ENCODE measurements around the gene SNX9. TPM values are rescaled to one million over a fixed set of nuclear protein-coding genes. Genes with fewer than 3 reads are reported as not detected.
"Not testable (repeated sequence)": the region's sequence is repeated elsewhere in the genome, so short reads cannot be mapped to it uniquely, and the experiment has no call there.

Gene SNX9
- total RNA-seq, 2 experiments from 2014 or later: 63.4 to 64.4 TPM

DNA sequence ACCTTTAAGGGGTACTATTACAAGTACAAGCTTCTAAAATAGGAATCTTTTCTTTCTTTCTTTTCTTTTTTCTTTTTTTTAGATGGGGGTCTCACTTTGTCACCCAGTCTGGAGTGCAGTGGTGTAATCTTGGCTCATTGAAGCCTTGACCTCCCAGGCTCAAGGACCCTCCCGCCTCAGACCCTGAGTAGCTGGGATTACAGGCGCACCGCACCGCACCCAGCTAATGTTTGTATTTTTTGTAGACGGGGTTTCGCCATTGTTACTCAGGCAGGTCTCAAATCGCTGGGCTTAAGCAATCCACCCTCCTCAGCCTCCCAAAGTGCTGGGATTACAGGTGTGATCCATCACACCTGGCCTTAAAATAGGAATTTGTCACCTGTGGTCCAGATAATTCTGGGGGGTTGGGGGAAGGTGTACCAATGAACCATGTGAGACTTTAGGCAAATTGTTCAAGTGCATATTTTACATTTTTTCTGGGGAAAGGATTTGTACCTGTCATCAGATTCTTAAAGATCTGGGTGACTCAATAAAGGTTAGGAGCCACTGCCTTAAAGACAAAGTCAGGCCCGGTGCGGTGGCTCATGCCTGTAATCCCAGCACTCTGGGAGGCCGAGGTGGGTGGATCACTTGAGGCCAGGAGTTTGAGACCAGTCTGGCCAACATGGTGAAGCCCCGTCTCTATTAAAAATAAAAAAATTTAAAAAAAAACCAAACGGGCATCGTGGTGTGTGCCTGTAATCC lies 139.0 kb downstream of the SNX9 start:
- Mint-ChIP-seq H3K9me3 (peaks cover 30% of the 10 kb centered on the region), H3K27me3 (no peaks in the 10 kb centered on the region), H3K27ac (peak overlapping the region; percentile 95), H3K36me3 (peaks cover 25% of the 10 kb centered on the region), H3K4me3 (peak overlapping the region; percentile 75), H3K4me1 (peaks cover 28% of the 10 kb centered on the region)
- no peak for DNase-seq

DNA sequence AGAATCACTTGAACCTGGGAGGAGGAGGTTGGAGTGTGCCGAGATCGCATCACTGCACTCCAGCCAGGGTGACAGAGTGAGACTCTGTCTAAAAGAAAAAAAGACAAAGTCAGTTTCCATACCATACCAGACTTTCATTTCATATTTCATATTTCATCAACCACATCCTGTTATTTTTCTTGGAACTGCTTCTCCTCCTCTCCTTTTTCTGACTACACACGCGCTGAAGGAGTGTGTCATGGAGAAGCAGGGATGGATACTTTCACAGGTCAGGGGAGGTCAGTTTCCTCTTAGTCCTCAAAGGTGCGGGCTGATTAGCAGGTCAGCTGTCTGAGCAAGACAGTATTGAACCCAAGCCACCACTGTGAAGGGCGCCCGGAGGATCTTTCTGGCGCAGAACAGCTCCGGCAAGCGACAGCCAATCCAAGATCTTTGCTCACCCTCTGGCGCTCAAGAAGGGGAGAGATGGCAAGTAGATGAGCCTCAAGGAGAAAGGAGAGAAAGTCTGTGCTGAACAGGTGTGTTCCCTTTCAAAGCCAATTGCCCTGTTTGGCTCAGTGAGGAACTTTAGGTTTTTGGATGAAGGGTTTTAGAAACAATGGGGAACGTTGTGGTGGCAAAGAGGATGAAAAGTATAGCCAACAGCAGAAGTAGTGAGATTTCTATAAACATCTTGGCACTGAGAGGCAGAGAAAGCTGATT lies 139.7 kb downstream of the SNX9 start:
- H3K9me3 Mint-ChIP-seq: peaks cover 30% of the 10 kb centered on the region
- peak; percentile 30 for DNase-seq
- peaks cover 25% of the 10 kb centered on the region for H3K36me3 Mint-ChIP-seq
- H3K4me3 Mint-ChIP-seq: peak overlapping the region; percentile 75
- H3K4me1 Mint-ChIP-seq: peaks cover 28% of the 10 kb centered on the region
- H3K27ac Mint-ChIP-seq: peak overlapping the region; percentile 95
- H3K27me3 Mint-ChIP-seq: no peaks in the 10 kb centered on the region

DNA sequence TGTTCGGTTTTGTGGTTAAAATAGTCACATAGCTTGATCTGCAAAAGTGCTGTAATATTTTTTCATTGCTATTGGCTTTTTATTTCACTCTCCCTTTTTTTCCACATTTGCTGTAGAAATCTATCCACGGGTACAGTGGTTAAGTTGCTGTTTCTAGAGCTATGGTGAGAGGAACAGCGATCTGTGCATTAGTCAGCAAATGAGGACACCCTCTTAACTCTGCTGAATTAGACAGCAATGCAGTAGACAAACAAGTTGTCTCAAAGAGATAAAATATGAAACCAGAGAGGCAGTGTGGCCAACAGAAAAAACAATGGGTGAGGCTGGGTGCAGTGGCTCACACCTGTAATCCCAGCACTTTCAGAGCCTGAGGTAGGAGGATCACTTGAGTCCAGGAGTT lies 141.1 kb downstream of the SNX9 start:
- H3K4me1 Mint-ChIP-seq: peaks cover 31% of the 10 kb centered on the region
- DNase-seq: no peak
- H3K4me3 Mint-ChIP-seq: peak overlapping the region; percentile 29
- peaks cover 21% of the 10 kb centered on the region for H3K9me3 Mint-ChIP-seq
- peak overlapping the region; percentile 57 for H3K27ac Mint-ChIP-seq
- H3K36me3 Mint-ChIP-seq: peaks cover 18% of the 10 kb centered on the region
- H3K27me3 Mint-ChIP-seq: no peaks in the 10 kb centered on the region

DNA sequence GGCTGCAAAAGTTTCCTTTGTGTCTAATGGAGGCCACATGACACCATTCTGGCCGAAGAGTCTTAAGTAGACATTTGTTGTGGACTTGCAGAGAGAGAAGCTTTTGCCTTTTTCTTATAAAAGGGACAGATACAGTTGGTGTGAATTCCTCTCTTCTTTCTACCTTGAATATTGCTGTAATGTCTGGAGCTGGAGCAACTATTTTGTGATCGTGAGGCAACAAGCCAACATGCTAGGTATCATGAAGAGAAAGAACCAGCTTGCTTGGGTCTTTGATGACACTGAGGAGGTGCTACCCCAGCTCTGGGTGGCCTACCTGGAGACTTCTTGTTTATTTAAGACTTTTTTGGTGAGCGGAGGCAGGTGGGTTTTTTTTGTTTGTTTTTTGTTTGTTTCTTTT lies 142.3 kb downstream of the SNX9 start:
- H3K27me3 Mint-ChIP-seq: no peaks in the 10 kb centered on the region
- H3K36me3 Mint-ChIP-seq: peaks cover 10% of the 10 kb centered on the region
- H3K4me3 Mint-ChIP-seq: no peak overlapping the region
- no peak overlapping the region for H3K27ac Mint-ChIP-seq
- peaks cover 30% of the 10 kb centered on the region for H3K4me1 Mint-ChIP-seq
- peaks cover 13% of the 10 kb centered on the region for H3K9me3 Mint-ChIP-seq
- no peak for DNase-seq

DNA sequence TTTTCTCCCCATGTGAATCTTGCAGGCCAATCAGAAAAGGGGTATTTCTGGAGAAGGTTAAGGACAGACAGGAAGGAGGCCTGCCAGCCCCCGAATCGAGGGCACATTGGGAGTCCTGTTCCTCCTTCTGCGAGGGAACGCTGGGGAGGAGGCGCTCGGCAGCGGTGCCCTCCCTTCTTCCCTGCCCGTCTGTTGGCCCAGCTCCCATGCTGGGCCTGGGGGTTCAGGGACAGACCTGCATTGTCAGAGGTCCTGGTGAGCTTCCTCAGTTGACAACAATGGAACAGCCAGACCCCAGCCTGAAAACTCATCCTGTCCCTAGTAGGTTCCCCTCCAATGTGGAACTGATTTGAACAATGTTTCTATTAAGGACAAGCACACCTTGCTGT lies 143.5 kb downstream of the SNX9 start:
- Mint-ChIP-seq H3K4me1 (peaks cover 27% of the 10 kb centered on the region), H3K9me3 (peaks cover 13% of the 10 kb centered on the region), H3K4me3 (no peak overlapping the region), H3K27ac (no peak overlapping the region), H3K27me3 (peaks cover 3% of the 10 kb centered on the region), H3K36me3 (peaks cover 10% of the 10 kb centered on the region)
- no peak for DNase-seq

DNA sequence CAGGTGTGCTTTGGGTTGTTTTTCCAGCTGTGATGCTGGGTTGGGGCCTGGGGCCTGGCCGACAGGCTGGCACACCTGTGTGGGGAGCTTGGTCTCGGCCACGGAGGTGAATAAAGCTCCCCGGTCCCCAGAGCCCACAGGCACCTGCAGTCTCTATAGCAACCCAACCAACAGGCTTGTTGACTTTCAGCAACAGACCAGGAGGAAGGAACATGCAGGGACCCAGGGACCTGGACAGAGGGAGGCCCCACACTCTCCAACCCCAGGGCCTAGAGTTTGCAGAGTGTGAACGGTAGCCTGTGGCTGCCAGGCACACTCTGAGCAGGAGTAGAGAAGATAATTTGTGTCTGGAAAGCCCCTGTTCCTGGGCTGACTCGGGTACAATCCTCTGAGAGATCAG lies 144.0 kb downstream of the SNX9 start:
- peaks cover 23% of the 10 kb centered on the region for H3K4me1 Mint-ChIP-seq
- no peak overlapping the region for H3K27ac Mint-ChIP-seq
- no peak for DNase-seq
- H3K36me3 Mint-ChIP-seq: peaks cover 10% of the 10 kb centered on the region
- no peak overlapping the region for H3K4me3 Mint-ChIP-seq
- peaks cover 13% of the 10 kb centered on the region for H3K9me3 Mint-ChIP-seq
- H3K27me3 Mint-ChIP-seq: peaks cover 3% of the 10 kb centered on the region

DNA sequence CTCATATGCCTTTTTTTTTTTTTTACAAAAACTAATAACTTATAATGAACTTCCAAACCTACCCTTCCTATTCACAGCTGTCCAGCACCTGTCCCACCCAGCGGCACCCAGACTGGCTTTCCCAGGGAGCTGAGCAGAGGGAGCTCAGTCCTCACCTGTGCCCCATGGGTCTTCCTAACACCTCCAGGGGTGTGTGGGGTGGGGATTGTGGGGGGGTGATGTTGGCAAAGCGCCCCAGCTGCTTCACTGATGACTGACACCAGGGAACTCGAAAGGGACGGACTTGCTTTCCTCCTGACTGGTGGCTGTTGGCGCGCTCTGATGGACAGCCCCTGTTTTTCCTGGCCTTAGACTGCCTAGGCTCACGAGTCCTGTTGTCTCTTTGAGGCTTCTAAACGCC lies 144.4 kb downstream of the SNX9 start:
- H3K36me3 Mint-ChIP-seq: peaks cover 10% of the 10 kb centered on the region
- H3K4me3 Mint-ChIP-seq: no peak overlapping the region
- no peak overlapping the region for H3K27ac Mint-ChIP-seq
- no peak for DNase-seq
- peaks cover 13% of the 10 kb centered on the region for H3K9me3 Mint-ChIP-seq
- H3K4me1 Mint-ChIP-seq: peaks cover 20% of the 10 kb centered on the region
- peaks cover 3% of the 10 kb centered on the region for H3K27me3 Mint-ChIP-seq

DNA sequence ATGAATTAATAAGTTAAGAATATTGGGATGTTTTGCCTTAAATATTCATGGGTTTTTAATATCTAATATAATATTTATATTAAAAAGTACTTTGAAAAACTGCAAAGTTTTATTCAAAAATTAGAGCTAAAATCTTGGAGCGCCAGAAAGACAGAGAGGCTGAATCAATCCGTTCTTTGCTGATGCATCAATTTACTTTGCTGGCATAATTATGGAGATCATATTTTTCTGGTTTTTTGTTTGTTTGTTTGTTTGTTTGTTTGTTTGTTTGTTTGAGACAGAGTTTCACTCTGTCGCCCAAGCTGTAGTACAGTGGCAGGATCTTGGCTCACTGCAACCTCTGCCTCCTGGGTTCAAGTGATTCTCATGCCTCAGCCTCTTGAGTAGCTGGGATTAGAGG lies 149.1 kb downstream of the SNX9 start:
- not testable (repeated sequence) for H3K36me3 Mint-ChIP-seq, H3K27me3 Mint-ChIP-seq, H3K4me3 Mint-ChIP-seq, H3K9me3 Mint-ChIP-seq, H3K4me1 Mint-ChIP-seq, DNase-seq, H3K27ac Mint-ChIP-seq

DNA sequence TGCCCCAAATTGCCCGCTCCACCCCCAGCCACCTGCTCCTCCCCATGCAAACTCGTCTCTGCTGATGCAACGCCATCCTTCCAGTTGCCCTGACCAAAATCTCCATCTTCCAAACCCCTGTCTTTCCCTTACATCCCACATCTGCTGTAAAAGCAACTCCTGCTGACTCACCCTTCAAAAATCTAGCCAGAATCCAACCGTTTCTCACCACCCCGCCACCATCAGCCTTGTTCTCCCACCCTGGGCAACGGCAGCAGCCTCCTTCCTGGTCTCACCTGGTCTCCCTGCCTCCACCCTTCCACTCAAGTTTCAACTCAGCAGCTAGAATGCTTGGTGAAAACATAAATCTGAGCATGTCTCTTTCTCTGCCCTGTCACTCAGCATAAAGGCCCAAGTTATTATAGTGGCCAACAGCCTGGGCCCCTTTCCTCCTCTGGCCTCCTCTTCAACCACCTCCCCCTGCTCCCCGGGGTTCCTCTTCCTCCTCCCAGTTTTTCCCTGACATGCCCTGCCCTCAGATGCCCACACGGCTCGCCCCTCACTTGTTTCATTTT lies 151.4 kb downstream of the SNX9 start:
- Mint-ChIP-seq H3K27me3 (peaks cover 3% of the 10 kb centered on the region), H3K4me1 (no peaks in the 10 kb centered on the region), H3K9me3 (no peaks in the 10 kb centered on the region), H3K27ac (no peak overlapping the region), H3K36me3 (no peaks in the 10 kb centered on the region), H3K4me3 (no peak overlapping the region)
- no peak for DNase-seq

DNA sequence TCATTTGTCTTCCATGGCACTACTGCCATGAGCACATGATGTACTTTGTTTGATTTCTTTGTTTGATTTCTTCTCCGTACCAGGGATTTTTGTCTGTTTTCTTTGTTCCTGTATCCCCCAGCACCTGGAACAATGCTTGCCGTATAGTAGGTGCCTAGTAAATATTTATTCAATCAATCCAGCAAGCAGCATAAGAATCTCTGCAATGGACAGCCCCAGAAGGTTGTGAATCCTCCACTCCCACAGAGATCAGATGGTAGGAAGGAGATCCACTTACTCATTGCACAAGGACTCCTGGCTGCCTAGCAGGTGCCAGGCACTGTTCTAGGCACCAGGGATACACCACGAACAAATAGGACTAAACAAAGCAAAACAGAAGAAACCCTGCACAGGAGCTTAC lies 151.9 kb downstream of the SNX9 start:
- H3K27me3 Mint-ChIP-seq: peaks cover 3% of the 10 kb centered on the region
- no peak overlapping the region for H3K27ac Mint-ChIP-seq

DNA sequence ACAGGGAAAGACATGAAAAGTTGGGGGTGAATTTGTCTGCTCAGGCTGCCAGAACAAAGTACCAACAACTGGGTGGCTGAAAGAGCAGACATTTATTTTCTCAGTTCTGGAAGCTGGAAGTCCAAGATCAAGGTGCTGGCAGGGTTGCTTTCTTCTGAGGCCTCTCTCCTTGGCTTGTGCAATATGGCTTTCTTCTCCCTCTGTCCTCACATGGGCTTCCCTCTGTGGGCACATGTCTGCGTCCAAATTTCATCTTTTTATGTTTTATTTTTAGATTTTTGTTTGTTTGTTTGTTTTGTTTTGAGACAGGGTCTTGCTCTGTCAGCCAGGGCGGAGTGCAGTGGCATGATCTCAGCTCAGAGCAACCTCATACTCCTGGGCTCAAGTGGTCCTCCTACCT lies 152.4 kb downstream of the SNX9 start:
- no peaks in the 10 kb centered on the region for H3K36me3 Mint-ChIP-seq
- H3K27me3 Mint-ChIP-seq: peaks cover 3% of the 10 kb centered on the region
- no peak overlapping the region for H3K27ac Mint-ChIP-seq

More for the DNA sequence above, 151.9 kb downstream of the SNX9 start:
- Mint-ChIP-seq H3K4me3 (no peak overlapping the region), H3K9me3 (no peaks in the 10 kb centered on the region), H3K36me3 (no peaks in the 10 kb centered on the region), H3K4me1 (peaks cover under 1% of the 10 kb centered on the region)
- DNase-seq: no peak

DNA sequence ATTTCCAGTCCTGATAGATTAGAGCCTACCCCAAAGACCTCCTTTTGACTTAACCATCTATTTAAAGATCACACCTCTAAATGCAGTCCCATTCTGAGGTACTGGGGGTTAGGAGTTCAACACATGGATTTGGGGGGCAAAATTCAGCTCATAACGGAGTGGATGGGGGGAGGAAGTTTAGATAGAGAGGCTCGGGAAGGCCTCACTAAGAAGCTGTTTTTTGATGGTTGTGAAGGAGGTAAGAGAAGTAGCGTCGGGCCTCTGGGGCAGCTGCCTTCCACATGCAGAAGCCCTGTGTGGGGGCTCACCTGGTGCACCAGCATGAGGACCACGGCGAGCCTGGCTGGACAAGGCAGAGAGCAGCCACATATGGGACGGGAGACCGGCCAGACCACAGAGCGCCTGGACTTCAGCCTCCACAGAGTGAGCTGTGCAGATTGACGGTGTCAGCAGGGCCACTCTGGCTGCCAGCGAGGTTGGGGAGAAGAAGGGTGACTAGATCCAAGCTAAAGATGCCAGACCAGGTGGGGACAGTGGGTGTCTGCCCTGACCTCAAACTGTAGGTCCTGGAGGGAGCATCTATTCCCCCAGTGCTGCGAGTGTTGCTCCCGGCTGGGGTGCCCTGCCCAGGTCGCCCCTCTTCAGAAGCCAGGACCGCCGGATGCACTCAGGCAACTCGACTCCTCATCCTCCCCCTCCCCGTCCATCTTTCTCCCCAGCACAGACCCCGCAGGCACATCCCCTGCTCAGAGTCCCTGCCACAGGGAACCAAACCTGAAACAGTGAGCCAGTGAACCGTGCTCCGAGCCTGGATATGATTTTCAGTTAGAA lies 153.5 kb downstream of the SNX9 start:
- DNase-seq: no peak
- Mint-ChIP-seq H3K9me3 (no peaks in the 10 kb centered on the region), H3K36me3 (no peaks in the 10 kb centered on the region), H3K4me1 (peaks cover 11% of the 10 kb centered on the region), H3K27ac (no peak overlapping the region), H3K27me3 (no peaks in the 10 kb centered on the region), H3K4me3 (no peak overlapping the region)

More for the DNA sequence above, 152.4 kb downstream of the SNX9 start:
- Mint-ChIP-seq H3K4me3 (no peak overlapping the region), H3K9me3 (no peaks in the 10 kb centered on the region), H3K4me1 (peaks cover 6% of the 10 kb centered on the region)
- no peak for DNase-seq

DNA sequence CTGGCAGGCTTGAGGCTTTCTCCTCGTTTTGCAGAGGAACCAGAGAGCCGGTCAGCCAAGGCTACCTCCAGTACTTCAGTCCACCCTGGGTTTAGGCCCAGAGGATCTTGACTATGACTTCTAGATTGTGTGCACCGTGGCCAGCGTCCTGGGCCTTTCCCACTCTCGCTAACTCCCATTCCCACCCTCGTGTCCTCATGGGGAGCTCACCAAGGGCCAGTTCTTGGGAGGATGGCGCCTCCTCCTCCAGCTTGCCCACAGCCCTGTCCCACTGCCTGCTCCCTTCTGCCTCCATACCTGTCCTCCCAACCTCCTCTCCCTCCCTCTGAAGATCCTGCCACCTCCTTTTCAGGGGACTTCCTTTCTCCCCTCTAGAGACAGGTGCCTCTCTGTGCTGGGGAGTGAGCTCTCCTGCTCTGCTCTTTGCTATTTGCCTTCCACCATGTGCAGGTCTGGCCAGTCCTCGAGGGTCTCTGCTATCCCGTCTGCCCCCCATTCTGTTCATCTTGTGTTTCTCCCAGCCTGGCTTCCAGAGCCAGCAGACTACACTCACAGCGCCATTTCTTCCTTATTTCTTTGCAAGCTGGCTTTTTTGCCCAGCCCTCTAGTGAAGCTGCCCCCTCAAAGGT lies 154.2 kb downstream of the SNX9 start:
- no peaks in the 10 kb centered on the region for H3K9me3 Mint-ChIP-seq
- no peaks in the 10 kb centered on the region for H3K27me3 Mint-ChIP-seq
- peaks cover under 1% of the 10 kb centered on the region for H3K36me3 Mint-ChIP-seq
- no peak overlapping the region for H3K27ac Mint-ChIP-seq
- no peak overlapping the region for H3K4me3 Mint-ChIP-seq
- no peak for DNase-seq
- H3K4me1 Mint-ChIP-seq: peaks cover 11% of the 10 kb centered on the region

DNA sequence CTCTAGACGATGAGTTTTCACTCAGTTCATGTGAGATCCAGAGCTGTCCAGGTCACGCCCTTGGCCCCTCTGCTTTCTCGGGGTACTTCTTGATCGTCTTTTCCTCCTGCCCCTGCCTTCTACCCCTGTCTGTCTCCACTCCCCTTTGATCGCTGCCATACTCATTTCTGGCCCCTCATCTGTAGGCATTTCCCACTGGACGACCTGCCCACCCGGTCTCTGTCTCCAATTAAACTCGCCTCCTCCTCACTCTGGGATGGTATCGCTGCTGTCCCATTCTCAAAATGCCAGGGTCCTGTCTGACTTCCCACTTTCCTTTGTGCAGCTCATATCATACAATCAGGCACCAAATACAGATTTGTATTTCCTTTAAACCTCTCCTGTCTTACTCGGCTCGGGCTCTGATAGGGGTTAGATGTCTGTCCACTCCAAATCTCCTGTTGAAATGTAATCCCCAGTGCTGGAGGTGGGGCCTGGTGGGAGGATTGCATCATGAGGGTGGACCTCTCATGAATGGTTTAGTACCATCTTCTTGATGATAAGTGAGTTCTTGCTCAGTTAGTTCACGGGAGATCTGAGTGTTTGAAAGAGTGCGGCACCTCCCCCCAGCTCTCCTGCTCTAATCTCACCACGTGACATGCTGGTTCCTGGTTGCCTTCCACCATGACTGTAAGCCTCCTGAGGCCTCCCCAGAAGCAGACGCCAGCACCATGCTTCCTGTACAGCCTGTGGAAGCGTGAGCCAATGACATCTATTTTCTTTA lies 155.2 kb downstream of the SNX9 start:
- DNase-seq: no peak

More for the DNA sequence above, 155.2 kb downstream of the SNX9 start:
- Mint-ChIP-seq H3K27me3 (no peaks in the 10 kb centered on the region), H3K36me3 (peaks cover 4% of the 10 kb centered on the region), H3K27ac (no peak overlapping the region), H3K4me1 (peaks cover 15% of the 10 kb centered on the region), H3K9me3 (no peaks in the 10 kb centered on the region), H3K4me3 (no peak overlapping the region)

Data from activated naive CD8-positive, alpha-beta T cell treated with anti-CD3 and anti-CD28 coated beads for 36 hours (primary cell).